T-helper 1 cell treated with Interleukin-12 subunit alpha and Interleukin-12 subunit beta and Interleukin-4 antibody, amounts not matched to agents 30 ng/mL and 1 ng/mL, for 36 hours (primary cell): ENCODE measurements around the gene TMEM248. TPM values are rescaled to one million over a fixed set of nuclear protein-coding genes. Genes with fewer than 3 reads are reported as not detected.
"Not testable (repeated sequence)": the region's sequence is repeated elsewhere in the genome, so short reads cannot be mapped to it uniquely, and the experiment has no call there.

Experiments
- intact Hi-C: fragments of 100-400 bp; cut with micrococcal nuclease; formaldehyde crosslinking; loops from one replicate; pipeline ENCODE4 v1.15.1; 2024
- total RNA-seq: library from RNA; stranded (reverse); gene quantifications from 2 replicates; pipeline ENCODE4 v1.2.3, GENCODE V29; 2022

Gene TMEM248
- total RNA-seq, 1 donor from 2014 or later: 97.4 TPM

- intact Hi-C loops: not testable (repeated sequence)
These were observed 12.4 kb upstream of the TMEM248 start for GRCh38 chr7:66908598-66908997.

GRCh38 chr7:66910789-66911188, 10.2 kb upstream of the TMEM248 start:
- intact Hi-C loops: no loop called here

GRCh38 chr7:66911191-66911590, 9.8 kb upstream of the TMEM248 start:
- intact Hi-C loops: not testable (repeated sequence)

- intact Hi-C loops: no loop called here
These were observed 8.8 kb upstream of the TMEM248 start for GRCh38 chr7:66912195-66912594.

GRCh38 chr7:66913118-66914037, 7.6 kb upstream of the TMEM248 start:
- intact Hi-C loops: no loop called here

- intact Hi-C loops: not testable (repeated sequence)
These were observed 3.1 kb upstream of the TMEM248 start for GRCh38 chr7:66917904-66918303.

- intact Hi-C loops: no loop called here
These were observed 1.7 kb upstream of the TMEM248 start for GRCh38 chr7:66919304-66919703.

- intact Hi-C loops: loop anchor here (1.0 to 5.0 kb wide), 6 partner anchors 265 to 1912 kb away; partner anchors contain the start of genes CRCP and ERV3-1
These were observed 1.3 kb upstream of the TMEM248 start for GRCh38 chr7:66919704-66920103.

GRCh38 chr7:66920256-66920655, 769 bp upstream of the TMEM248 start:
- intact Hi-C loops: loop anchor here (1.0 to 5.0 kb wide), 6 partner anchors 266 to 1913 kb away; partner anchors contain the start of genes CRCP and ERV3-1

GRCh38 chr7:66921396-66921917, 432 bp downstream of the TMEM248 start:
- intact Hi-C loops: loop anchor here (1.0 to 5.0 kb wide), 11 partner anchors 75 to 1914 kb away; partner anchors contain the start of genes CRCP, ERV3-1, RABGEF1 and TYW1

GRCh38 chr7:66921918-66922486, 977 bp downstream of the TMEM248 start:
- intact Hi-C loops: loop anchor here (1.0 to 5.0 kb wide), 13 partner anchors 15 to 1915 kb away; partner anchors contain the start of genes CRCP, ERV3-1, KCTD7 and RABGEF1

- intact Hi-C loops: no loop called here
These were observed 4.2 kb downstream of the TMEM248 start for GRCh38 chr7:66925255-66925654.

- intact Hi-C loops: no loop called here
These were observed 6.4 kb downstream of the TMEM248 start for GRCh38 chr7:66927348-66927948.

- intact Hi-C loops: no loop called here
These were observed 7.4 kb downstream of the TMEM248 start for GRCh38 chr7:66928388-66928787.

GRCh38 chr7:66929165-66929564, 8.1 kb downstream of the TMEM248 start:
- intact Hi-C loops: no loop called here

- intact Hi-C loops: no loop called here
These were observed 8.9 kb downstream of the TMEM248 start for GRCh38 chr7:66929935-66930334.

GRCh38 chr7:66930341-66930740, 9.3 kb downstream of the TMEM248 start:
- intact Hi-C loops: no loop called here

- intact Hi-C loops: no loop called here
These were observed 12.4 kb downstream of the TMEM248 start for GRCh38 chr7:66933469-66933868.

- intact Hi-C loops: loop anchor here (2.0 kb wide), 1 partner anchor 15 kb away; no protein-coding TSS in a partner anchor
These were observed 16.9 kb downstream of the TMEM248 start for GRCh38 chr7:66937940-66938339.

- intact Hi-C loops: no loop called here
These were observed 18.3 kb downstream of the TMEM248 start for GRCh38 chr7:66939325-66939724.

- intact Hi-C loops: no loop called here
These were observed 25.5 kb downstream of the TMEM248 start for GRCh38 chr7:66946545-66946944.
